ENCODE data around the gene MRPS22. TPM values are rescaled to one million over a fixed set of nuclear protein-coding genes. Genes with fewer than 3 reads are reported as not detected.

The MRPS22 gene
- total RNA-seq, 1 experiment from 2014 or later = 95.1 TPM

GRCh38 chr3:139354661-139355060, 10.8 kb downstream of the MRPS22 start:
- ChIA-PET POLR2A (interaction anchor here (1.0 to 1.2 kb wide), 2 partner anchors 10 to 25 kb away, joined by 4 to 5 read pairs; no protein-coding TSS in a partner anchor), RAD21 (ENCODE audit: low non-redundant PET in 1 of 2, low total read pairs in 2 of 2, uncharacterized antibody in 2 of 2, unreplicated experiment in 2 of 2) (interaction anchor here (1.1 to 1.2 kb wide), 1 partner anchor 243 kb away, joined by 4 to 6 read pairs; no protein-coding TSS in a partner anchor), CTCF (interaction anchor here (0.7 to 2.1 kb wide), 24 partner anchors 8 to 761 kb away, joined by 3 to 18 read pairs (median 6); partner anchors contain the start of genes CEP70, COPB2 and MRPS22)
- Histone ChIP-seq H3K79me2 (ENCODE audit: insufficient read depth, low read length) (peaks cover 5% of the 10 kb centered on the region; the same call in 1 of the 2 replicates), H3K36me3 (ENCODE audit: control insufficient read depth in 1 of 2, insufficient read depth in 2 of 2, low read length in 2 of 2) (peaks cover 65 to 75% of the 10 kb centered on the region in 2 experiments), H3K9me3 (ENCODE audit: control insufficient read depth in 1 of 2, insufficient read depth in 1 of 2, low read depth in 1 of 2, low read length in 2 of 2) (no peaks in the 10 kb centered on the region), H2AFZ (ENCODE audit: low read depth, low read length, poor library complexity, severe bottlenecking) (no peak overlapping the region), H3K9ac (ENCODE audit: low read length) (no peak overlapping the region), H3K27ac (ENCODE audit: low read depth, low read length) (no peak overlapping the region), H3K4me1 (ENCODE audit: control insufficient read depth in 1 of 2, insufficient read depth in 2 of 2, low read length in 2 of 2) (no peaks in the 10 kb centered on the region), H3K9me2 (ENCODE audit: insufficient read depth) (no peaks in the 10 kb centered on the region), H3K27me3 (ENCODE audit: insufficient read depth, low read length) (no peaks in the 10 kb centered on the region), H3K4me2 (ENCODE audit: low read length) (no peak overlapping the region), H3K4me3 (replicated peaks in 1 of 2; ENCODE audit: low read depth in 1 of 2, low read length in 2 of 2) (no peak overlapping the region), H4K20me1 (ENCODE audit: insufficient read depth) (no peaks in the 10 kb centered on the region)
- ATAC-seq (no peak), DNase-seq (ENCODE audit: low read depth, low spot score) (no peak)
- TF ChIP-seq POLR2A (IDR thresholded peaks at IDR 0.05; ENCODE audit: borderline replicate concordance, extremely low read depth, insufficient read depth, insufficient read length) = no peak
- no peak for TF ChIP-seq SRF (IDR thresholded peaks at IDR 0.05; ENCODE audit: low read depth)
- no peak for TF ChIP-seq ATF3 (IDR thresholded peaks at IDR 0.05)
- TF ChIP-seq EZH2 (IDR thresholded peaks at IDR 0.05) = no peak
- no peak for TF ChIP-seq ZBTB33 (IDR thresholded peaks at IDR 0.05; ENCODE audit: extremely low read depth, insufficient replicate concordance, low read length)
- no peak for TF ChIP-seq ELF1 (IDR thresholded peaks at IDR 0.05; ENCODE audit: borderline replicate concordance, low read depth)
- TF ChIP-seq ZNF274 (IDR thresholded peaks at IDR 0.05; ENCODE audit: low read depth, low read length) = no peak
- no peak for TF ChIP-seq FOSL1 (IDR thresholded peaks at IDR 0.05; ENCODE audit: low read depth)
- no peak for TF ChIP-seq JUND (IDR thresholded peaks at IDR 0.05)
- no peak for TF ChIP-seq MAX (IDR thresholded peaks at IDR 0.05)
- TF ChIP-seq CBX3 (IDR thresholded peaks at IDR 0.05; ENCODE audit: low read depth) = no peak
- TF ChIP-seq SIN3A (IDR thresholded peaks at IDR 0.05; ENCODE audit: low read depth) = no peak
- no peak for TF ChIP-seq TCF7L2 (IDR thresholded peaks at IDR 0.05; ENCODE audit: borderline replicate concordance, extremely low read depth, insufficient read depth, insufficient read length)
- TF ChIP-seq CTCF (IDR thresholded peaks at IDR 0.05 in 2 of 3, conservative IDR thresholded peaks at IDR 0.05 in 1 of 3; ENCODE audit: borderline replicate concordance in 1 of 3, insufficient read depth in 1 of 3, low read depth in 2 of 3, low read length in 2 of 3) = no peak
- BruUV-seq (replicated peaks) = no TSS peak
- intact Hi-C loops (cut with micrococcal nuclease) = loop anchor here (1.0 kb wide), 1 partner anchor 208 kb away; no protein-coding TSS in a partner anchor

All from HCT116 (cell line).